Measurements from ENCODE around the gene RIMOC1. TPM values are rescaled to one million over a fixed set of nuclear protein-coding genes. Genes with fewer than 3 reads are reported as not detected.

RIMOC1 gene
- 4.0 and 7.1 TPM in 2 replicates for total RNA-seq (2014; rRNA removed; shearing (Covaris generic); ENCODE audit: low replicate concordance)

- in situ Hi-C loops (cut with HindIII; ENCODE audit: low pct_unique_long_range_greater_than_20kb, low sequenced_read_pairs): no loop called here
- peak; percentile 100 for DNase-seq (ENCODE audit: low read depth)
These were observed at the start of gene RIMOC1 for GRCh38 chr5:41903892-41904799. Gene RIMOC1 (plus strand): TSS chr5:41904344. CDS start chr5:41904368, 24 bp downstream.

DNA sequence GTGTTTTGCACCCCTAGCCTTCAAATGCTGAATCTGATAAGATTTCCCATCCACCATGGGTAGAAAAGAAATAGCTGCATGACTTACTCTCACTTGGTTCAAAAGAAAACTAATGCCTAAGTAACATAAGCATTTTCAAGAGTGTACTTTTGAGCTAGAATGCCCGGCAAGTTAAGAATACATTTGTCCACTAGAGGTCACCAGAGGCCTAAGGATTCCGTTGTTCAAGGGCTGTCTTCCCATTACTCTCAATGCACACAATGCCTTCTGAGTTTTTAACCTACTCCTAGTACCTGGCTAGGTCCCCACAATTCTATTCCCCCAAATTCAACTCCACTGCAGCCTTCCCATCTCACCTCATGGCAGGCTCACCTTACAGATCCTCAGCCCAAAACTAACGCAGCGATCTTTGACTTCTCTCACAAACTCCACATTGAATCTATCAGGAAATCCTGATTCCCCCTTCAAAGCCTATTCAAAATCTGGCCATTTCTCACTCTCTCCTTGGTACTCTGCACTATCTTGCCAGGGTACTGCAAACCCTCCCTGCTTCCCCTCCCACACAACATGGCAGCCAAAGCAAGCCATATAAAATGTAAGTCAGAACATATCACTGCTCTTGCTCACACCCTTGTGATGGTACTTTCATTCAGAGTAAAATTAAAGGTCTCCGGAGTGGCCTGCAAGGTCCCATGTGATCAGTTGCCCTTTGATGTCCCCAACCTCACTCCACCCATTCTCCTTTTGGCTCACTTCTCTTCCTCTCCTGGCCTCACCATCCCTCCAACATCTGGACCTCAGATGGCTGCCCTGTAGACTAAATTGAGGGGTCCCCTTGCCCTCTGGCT, 47.3 kb upstream of the RIMOC1 start:
- peak; percentile 37 for DNase-seq (ENCODE audit: low read depth)
- in situ Hi-C loops (cut with HindIII; ENCODE audit: low pct_unique_long_range_greater_than_20kb, low sequenced_read_pairs): no loop called here

- DNase-seq (ENCODE audit: low read depth): no peak
- in situ Hi-C loops (cut with HindIII; ENCODE audit: low pct_unique_long_range_greater_than_20kb, low sequenced_read_pairs): no loop called here
These were observed 46.2 kb upstream of the RIMOC1 start for GRCh38 chr5:41857989-41858388.

GRCh38 chr5:41858890-41859289, 45.3 kb upstream of the RIMOC1 start:
- in situ Hi-C loops (cut with HindIII; ENCODE audit: low pct_unique_long_range_greater_than_20kb, low sequenced_read_pairs): no loop called here
- DNase-seq (ENCODE audit: low read depth): no peak

DNA sequence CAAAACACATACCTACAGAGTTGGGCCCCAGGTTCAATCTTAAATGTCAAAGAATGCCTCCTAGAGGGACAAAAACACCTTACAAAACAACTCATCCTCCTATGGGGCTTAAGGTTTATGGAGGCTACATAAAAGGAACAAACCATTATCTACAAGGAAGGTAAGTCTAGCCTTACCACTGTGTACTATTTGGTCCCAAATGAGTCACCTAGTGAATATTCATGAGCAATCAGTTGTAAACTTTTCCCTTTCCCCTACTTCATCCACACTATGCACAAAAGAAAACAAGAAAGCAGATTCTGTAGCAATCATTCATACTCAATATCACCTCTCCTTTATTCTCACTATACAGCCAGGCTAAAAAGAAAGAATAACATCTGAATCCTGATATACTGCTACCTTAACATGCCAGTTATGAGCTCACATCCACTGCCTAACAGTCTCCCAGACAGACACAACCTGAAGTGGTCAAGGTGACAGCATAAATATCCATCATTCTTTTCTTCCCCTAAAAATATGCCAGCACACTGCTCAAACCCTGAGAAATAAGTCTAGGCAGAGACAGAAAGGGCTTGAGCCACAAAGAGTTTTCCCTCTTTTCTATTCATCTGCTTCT, 40.2 kb upstream of the RIMOC1 start:
- no peak for DNase-seq (ENCODE audit: low read depth)
- in situ Hi-C loops (cut with HindIII; ENCODE audit: low pct_unique_long_range_greater_than_20kb, low sequenced_read_pairs): no loop called here

- in situ Hi-C loops (cut with HindIII; ENCODE audit: low pct_unique_long_range_greater_than_20kb, low sequenced_read_pairs): no loop called here
- no peak for DNase-seq (ENCODE audit: low read depth)
These were observed 34.9 kb upstream of the RIMOC1 start for GRCh38 chr5:41869151-41869723.

DNA sequence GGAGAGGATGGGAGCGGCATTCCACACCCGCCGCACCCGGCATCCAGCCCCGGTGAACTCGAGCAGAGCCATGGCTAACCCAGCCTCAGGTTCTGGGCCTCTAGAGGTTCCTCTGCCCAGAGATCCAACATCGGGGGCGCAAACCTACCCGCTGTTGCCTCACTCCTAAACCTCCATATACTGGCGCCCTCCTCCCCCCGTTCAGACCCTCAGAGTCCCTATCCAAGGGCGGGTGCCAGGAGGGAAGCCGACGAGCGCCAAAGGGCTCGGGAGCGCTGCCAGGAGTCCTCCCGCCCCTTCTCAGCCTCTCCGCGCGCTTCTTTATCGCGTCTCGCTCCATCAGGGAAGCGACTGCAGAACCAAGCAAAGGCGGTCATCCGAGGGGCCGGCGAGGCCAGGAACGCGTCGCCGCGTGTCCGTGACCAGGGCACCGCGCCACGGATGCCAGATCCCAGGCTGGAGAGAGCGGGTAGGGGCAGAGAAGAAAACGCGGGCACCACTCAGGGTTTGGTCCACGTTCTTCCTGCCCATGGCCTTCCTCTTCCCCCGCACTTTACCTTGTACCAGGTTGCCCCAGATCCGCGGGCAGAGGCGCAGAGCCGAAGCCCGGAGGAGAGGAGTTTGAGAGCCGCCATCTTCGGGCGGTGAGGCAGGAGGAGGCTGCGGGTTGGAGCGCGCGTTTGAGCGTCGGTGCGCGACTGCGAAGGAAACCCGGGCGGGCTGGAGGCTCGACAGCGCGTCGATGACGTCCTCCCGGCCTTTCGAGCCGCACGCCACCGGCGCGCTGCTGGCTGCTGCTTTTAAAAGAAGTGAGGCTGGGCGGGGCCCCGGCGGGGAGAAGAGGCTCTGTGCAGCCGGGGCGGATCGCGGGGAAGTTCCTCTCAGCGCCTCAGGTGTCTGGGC, 34.2 kb upstream of the RIMOC1 start, which contains the start of gene OXCT1:
TSS of gene OXCT1 (minus strand) at position 702 of the 903 bp plus-strand sequence. CDS start at position 635, 67 bp downstream.
- in situ Hi-C loops (cut with HindIII; ENCODE audit: low pct_unique_long_range_greater_than_20kb, low sequenced_read_pairs): no loop called here

GRCh38 chr5:41870627-41871048, 33.5 kb upstream of the RIMOC1 start:
- in situ Hi-C loops (cut with HindIII; ENCODE audit: low pct_unique_long_range_greater_than_20kb, low sequenced_read_pairs): no loop called here
- no peak for DNase-seq (ENCODE audit: low read depth)

More for the DNA sequence above, 34.2 kb upstream of the RIMOC1 start, which contains the start of gene OXCT1:
- DNase-seq (ENCODE audit: low read depth): peak; percentile 84

GRCh38 chr5:41871852-41872251, 32.3 kb upstream of the RIMOC1 start:
- in situ Hi-C loops (cut with HindIII; ENCODE audit: low pct_unique_long_range_greater_than_20kb, low sequenced_read_pairs): no loop called here
- peak; percentile 72 for DNase-seq (ENCODE audit: low read depth)

DNA sequence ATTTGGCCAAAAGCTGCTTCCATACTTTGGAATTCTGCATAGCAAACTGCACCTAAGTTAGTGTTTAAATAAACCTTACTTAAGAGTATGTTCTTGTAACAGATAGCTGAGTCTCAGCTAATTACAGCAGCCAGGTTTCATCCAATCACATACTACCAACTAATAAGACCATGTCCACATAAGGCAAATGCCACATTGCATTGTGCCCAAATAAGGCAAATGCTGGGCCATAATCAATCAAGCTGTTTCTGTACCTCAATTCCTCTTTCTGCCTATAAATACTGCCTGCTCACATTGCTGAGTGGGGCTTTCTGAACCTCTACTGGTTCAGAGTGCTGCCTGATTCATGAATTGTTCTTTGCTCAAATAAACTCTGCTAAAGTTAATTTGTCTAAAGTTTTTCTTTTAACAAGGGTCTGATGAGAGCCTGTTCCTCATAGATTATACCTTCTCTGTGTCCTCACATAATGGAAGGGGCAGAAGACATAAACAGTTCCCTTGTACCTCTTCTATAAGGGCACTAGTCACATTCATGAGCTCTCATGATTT, 29.6 kb upstream of the RIMOC1 start:
- no peak for DNase-seq (ENCODE audit: low read depth)
- in situ Hi-C loops (cut with HindIII; ENCODE audit: low pct_unique_long_range_greater_than_20kb, low sequenced_read_pairs): no loop called here

GRCh38 chr5:41875121-41875520, 29.0 kb upstream of the RIMOC1 start:
- DNase-seq (ENCODE audit: low read depth): no peak
- in situ Hi-C loops (cut with HindIII; ENCODE audit: low pct_unique_long_range_greater_than_20kb, low sequenced_read_pairs): no loop called here

DNA sequence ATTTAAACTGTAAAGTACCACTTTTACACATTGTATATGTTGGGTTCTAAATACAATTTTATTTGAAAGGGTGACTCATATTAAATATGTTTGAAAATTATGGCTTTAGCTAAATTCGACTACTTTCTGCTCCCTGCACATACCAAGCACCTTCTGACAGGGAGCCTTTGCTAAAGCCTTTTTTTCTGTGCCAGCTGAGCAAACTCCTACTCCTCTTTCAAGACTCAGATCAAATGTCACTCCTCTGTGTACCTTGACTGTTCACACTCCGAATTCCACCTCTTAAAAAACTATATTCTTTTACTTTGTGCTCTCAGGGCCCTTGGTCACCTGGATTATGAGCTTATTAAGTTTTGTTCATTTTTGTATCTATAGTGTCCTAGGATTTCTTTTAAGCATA, 27.5 kb upstream of the RIMOC1 start:
- no peak for DNase-seq (ENCODE audit: low read depth)
- in situ Hi-C loops (cut with HindIII; ENCODE audit: low pct_unique_long_range_greater_than_20kb, low sequenced_read_pairs): no loop called here

- in situ Hi-C loops (cut with HindIII; ENCODE audit: low pct_unique_long_range_greater_than_20kb, low sequenced_read_pairs): no loop called here
- no peak for DNase-seq (ENCODE audit: low read depth)
These were observed 26.7 kb upstream of the RIMOC1 start for GRCh38 chr5:41877408-41877807.

DNA sequence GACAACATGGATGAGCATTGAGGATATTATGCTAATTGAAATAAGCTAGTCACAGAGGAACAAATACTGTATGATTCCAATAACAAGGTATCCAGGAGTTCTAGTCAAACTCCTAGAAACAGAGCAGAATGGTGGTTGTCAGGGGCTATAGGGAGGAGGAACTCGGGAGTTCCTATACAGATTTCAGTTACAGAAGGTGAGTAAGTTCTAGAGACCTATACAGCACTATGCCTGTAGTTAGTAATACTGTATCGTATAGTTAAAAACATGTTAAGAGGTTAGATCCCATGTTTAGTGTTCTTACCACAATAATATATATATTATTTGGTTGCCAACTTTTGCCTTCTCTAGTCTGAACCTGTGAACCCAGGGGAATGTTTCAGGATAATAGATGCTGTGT, 26.0 kb upstream of the RIMOC1 start:
- DNase-seq (ENCODE audit: low read depth): no peak
- in situ Hi-C loops (cut with HindIII; ENCODE audit: low pct_unique_long_range_greater_than_20kb, low sequenced_read_pairs): no loop called here

- peak; percentile 27 for DNase-seq (ENCODE audit: low read depth)
- in situ Hi-C loops (cut with HindIII; ENCODE audit: low pct_unique_long_range_greater_than_20kb, low sequenced_read_pairs): no loop called here
These were observed 25.3 kb upstream of the RIMOC1 start for GRCh38 chr5:41878643-41879478.

GRCh38 chr5:41882765-41883164, 21.4 kb upstream of the RIMOC1 start:
- DNase-seq (ENCODE audit: low read depth): no peak
- in situ Hi-C loops (cut with HindIII; ENCODE audit: low pct_unique_long_range_greater_than_20kb, low sequenced_read_pairs): no loop called here
